B cell (primary cell): ENCODE data around the gene MUC20.

Experiments used
- CTCF ChIP-seq: fragments of 200-600 bp; IDR thresholded peaks from one replicate; pipeline ENCODE4 v1.8.0; 2022; ENCODE audit warnings: antibody characterized with exemption, mild to moderate bottlenecking
- EZH2 ChIP-seq: IDR thresholded peaks from 2 replicates; pipeline ENCODE4 v1.6.1; 2012; ENCODE audit warnings: borderline replicate concordance, low read depth, mild to moderate bottlenecking, moderate library complexity, low read length; ENCODE audit not compliant: insufficient read depth, poor library complexity, severe bottlenecking

- TF ChIP-seq CTCF: no peak
- TF ChIP-seq EZH2: no peak
Measured at GRCh38 chr3:195752546-195753331, 32.0 kb downstream of the MUC20 start.
